CD1c-positive myeloid dendritic cell (primary cell): ENCODE results near the gene ATP5PD.
A peak's percentile ranks its signal among the peaks of the same experiment; 100 is the strongest.
"Not testable (repeated sequence)": the region's sequence is repeated elsewhere in the genome, so short reads cannot be mapped to it uniquely, and the experiment has no call there.

Source experiments
- DNase-seq: peaks from one replicate; pipeline ENCODE4 v3.0.0-alpha.2; 2016; ENCODE audit errors: extremely low spot score

Gene ATP5PD

GRCh38 chr17:75077496-75078283 is 30.9 kb upstream of the ATP5PD start:
- DNase-seq: peak; percentile 65

DNA sequence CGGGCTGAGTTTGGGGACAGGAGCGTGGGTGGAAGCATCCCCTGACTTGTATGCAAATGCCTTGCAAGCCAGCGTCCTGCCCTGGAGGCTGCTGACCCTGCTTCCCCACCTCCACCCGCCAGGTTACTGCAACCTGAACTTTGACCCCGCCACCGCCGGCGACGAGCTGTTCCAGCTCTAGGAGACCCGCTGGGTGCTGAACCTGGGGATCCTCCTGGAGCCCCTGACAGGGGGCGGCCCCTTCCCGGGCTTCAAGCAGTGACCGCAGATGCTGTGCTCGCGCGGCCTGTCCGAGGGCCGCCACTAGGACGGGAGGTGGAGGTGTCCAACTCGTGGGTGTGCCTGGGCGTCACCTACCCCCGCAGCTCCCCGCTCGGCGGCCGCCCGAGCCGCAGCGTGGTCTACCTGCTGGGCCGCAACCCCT is 30.3 kb upstream of the ATP5PD start:
- DNase-seq: no peak

DNA sequence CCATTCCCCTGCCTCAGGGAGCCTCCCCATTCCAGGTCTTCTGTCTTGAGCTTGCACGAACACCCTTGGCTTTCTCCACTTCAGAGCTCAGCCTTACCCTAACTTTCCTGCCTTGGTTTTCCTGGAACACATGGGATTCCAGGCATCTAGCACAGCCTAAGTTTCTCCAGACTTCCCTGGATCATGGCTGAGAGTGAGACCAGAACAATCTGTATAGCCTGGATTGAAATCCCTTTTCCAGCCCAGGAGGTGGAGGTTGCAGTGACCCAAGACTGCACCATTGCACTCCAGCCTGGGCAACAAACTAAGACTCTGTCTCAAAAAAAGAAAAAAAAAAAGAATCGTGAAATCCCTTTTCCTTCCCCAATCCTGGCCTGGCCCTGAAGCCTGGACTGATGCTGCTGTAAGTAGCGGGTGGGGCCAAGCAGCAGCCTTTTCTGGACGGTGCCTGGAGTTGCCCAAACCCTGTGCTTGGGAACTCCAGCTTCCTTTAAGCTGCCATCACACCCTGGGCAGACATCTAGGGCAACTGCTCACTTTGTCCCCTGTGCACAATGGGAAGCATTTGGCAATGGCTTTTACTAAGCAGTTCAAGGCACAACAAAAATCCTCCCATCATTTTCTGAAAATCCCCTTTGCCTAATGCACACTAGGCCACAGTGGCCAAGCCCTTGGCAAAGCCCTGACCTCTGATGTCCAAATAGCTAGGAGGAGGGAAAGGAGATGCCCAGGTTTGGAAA is 29.0 kb upstream of the ATP5PD start:
- peak; percentile 20 for DNase-seq

- DNase-seq: peak; percentile 24
Observed at GRCh38 chr17:75074532-75074931, 27.8 kb upstream of the ATP5PD start.

DNA sequence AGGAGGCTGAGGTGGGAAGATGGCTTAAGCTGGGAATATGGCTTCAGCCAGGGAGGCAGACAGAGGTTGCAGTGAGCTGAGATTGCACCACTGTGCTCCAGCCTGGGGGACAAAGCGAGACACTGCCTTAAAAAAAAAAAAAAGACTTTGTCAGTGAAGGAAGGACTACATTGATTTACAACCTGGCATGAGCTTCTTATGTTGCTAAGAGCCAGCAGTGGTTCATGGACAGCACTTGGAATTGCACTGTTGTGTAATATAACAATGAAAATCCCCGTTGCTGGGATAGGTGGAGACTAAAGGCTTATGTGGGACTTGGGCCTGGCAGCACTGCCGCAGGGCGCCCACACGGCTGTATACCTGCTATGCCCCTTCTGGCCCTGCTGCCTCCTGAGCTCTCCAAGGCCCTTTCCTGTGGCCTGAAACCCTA is 26.9 kb upstream of the ATP5PD start:
- DNase-seq: no peak

DNA sequence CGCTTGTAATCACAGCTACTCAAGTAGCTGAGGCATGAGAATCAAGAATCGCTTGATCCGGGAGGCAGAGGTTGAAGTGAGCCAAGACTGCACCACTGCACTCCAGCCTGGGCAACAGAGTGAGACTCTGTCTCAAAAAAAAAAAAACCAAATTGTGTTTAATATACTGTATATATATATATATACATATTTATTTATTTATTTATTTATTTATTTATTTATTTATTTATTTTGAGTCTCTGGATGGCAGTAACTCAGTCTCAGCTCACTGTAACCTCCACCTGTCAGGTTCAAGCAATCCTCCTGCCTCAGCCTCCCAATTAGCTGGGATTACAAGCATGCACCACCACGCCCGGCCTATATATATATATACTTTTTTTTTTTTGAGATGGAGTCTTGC is 26.1 kb upstream of the ATP5PD start:
- DNase-seq: not testable (repeated sequence)

DNA sequence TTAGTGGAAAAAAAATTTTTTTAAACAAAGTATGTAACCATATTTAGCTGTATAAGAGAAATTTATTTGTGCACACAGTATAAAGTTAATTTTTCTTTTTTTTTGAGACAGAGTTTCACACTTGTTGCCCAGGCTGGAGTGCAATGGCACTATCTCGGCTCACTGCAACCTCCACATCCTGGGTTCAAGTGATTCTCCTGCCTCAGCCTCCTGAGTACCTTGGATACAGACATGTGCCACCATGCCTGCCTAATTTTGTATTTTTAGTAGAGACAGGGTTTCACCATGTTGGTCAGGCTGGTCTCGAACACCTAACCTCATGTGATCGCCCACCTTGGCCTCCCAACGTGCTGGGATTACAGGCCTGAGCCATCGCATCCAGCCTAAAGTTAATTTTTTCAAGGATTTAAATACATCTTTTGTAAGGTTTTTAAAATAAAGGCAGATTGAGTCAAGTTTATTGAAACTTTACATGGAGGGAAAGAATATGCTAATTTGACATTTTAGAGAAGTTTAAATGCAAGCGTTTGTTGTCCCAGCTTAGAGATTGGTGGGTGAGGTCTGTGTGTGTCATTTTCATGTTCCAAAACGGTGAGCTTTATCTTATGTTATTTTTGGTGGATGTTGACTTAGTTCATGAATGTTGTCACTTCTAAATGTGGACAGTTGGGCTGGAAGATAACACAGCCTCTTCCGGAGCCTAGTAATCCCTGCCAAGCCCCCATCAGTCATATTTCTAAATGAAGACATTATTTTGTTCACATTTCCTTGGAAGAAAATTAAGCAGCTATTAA is 24.9 kb upstream of the ATP5PD start:
- DNase-seq: not testable (repeated sequence)

GRCh38 chr17:75069783-75070182 is 23.0 kb upstream of the ATP5PD start:
- peak; percentile 25 for DNase-seq

DNA sequence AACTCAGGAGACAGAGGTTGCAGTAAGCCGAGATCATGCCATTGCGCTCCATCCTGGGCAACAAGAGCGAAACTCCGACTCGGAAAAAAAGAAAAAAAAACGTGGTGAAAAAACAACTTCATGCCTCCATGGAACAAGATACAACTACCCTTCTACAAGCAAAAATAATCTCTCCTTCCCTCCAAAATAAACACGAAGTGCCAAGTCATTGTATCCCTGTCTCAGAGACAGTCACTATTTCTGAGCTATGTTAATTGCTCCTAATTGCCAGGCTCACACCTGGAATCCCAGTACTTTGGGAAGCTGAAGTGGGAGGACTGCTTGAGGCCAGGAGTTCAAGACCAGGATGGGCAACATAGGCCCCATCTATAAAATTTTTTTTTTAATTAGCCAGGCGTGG is 22.0 kb upstream of the ATP5PD start:
- DNase-seq: no peak

- DNase-seq: no peak
Observed at GRCh38 chr17:75067856-75068255, 21.1 kb upstream of the ATP5PD start.

GRCh38 chr17:75065562-75066151 is 18.9 kb upstream of the ATP5PD start:
- DNase-seq: peak; percentile 52

DNA sequence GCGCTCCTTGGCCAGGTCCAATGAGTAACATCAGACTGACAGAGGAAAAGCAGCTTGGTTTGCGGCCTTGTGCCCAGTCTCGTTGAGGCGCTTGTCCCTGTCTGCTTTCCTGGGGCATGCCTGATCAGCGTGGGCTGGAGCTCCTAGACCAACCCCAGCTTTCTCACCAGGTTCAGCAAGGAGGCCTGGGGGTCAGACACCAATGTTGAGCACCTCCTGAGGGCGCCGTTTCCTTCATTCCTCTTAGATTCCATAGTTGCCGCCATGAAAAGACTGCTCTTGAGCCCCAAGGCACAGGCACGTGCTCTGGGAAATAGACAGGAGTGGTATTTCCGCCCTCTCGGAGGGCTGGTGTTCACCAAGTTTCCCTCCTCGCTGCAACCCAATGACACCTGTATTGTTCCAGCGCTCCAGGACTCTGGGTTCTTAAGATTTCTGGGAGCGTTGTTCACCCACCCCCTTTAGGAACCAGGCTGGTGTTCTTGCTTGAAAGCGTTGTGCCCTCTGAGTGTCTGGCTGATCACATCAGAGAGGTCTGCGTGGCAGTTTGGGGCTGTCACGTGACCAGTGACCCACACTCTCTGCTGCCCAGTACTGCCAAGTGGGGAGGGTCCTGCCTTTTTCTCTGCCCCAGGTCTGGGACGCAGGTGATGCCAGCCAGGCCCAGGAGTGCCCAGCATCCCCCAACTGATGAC is 18.2 kb upstream of the ATP5PD start:
- DNase-seq: no peak

GRCh38 chr17:75064460-75064859 is 17.7 kb upstream of the ATP5PD start:
- no peak for DNase-seq

- no peak for DNase-seq
Observed at GRCh38 chr17:75064040-75064439, 17.3 kb upstream of the ATP5PD start.

DNA sequence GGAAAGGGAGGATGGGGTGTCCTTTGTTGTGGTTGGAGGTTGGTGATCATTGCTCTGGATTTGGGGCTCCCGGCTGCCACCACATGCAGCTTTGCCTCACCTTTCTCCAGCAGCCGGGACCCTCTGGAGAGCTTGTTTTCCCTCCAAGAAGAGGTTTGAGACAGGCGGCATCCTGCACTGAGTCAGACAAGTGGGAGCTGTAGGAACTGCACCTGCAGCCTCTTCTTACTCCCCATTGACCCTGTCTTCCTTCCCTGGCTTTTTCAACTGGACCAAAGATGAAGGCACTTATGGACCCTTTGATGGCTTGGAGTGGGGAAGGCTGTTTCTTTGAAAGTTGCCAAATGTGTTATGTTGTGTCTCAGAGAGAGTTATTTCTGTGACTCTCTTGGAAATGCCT is 16.9 kb upstream of the ATP5PD start:
- DNase-seq: no peak

GRCh38 chr17:75063201-75063600 is 16.4 kb upstream of the ATP5PD start:
- no peak for DNase-seq

DNA sequence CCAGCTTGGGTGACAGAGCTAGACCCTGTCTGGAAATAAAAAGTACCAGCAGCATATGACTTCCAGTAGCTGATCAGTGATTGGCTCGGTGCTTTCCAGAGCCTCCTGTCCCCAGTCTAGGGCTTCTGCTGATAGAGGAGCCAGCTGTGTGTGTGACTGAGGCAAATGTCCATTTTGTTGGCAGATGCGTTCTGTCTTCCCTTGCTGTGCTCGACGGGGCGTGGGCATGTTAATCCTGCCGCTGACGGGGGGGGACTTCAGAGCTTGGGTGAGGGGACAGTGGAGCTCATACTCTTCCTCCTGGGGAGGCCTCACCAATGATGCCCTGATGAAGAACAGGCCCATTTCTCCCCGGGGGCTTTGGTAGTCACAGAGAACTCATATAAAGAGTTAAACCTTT is 14.8 kb upstream of the ATP5PD start:
- DNase-seq: no peak

GRCh38 chr17:75061055-75061438 is 14.3 kb upstream of the ATP5PD start:
- no peak for DNase-seq

GRCh38 chr17:75060434-75061054 is 13.8 kb upstream of the ATP5PD start:
- no peak for DNase-seq

GRCh38 chr17:75059369-75060345 is 12.9 kb upstream of the ATP5PD start:
- peak; percentile 41 for DNase-seq
